Loucy (cell line): ENCODE data around the gene PROX2.

ENCODE experiments used
- H2AFZ ChIP-seq: fragments of 200-600 bp; sonication (generic); 2 replicates; pipeline ENCODE4 v1.6.0; 2016; ENCODE audit warnings: antibody characterized with exemption, mild to moderate bottlenecking, low read length, moderate library complexity
- H3F3A ChIP-seq: fragments of 200-600 bp; 2 replicates; pipeline ENCODE4 v1.6.0; 2016; ENCODE audit warnings: antibody characterized with exemption, low read depth, mild to moderate bottlenecking
- H3K27me3 ChIP-seq: fragments of 200-600 bp; sonication (generic); 2 replicates; pipeline ENCODE4 v1.6.1; 2014; ENCODE audit warnings: low read length, mild to moderate bottlenecking; ENCODE audit not compliant: insufficient read depth, poor library complexity, severe bottlenecking
- H3K36me3 ChIP-seq: fragments of 200-600 bp; sonication (generic); 2 replicates; pipeline ENCODE4 v1.6.1; 2016; ENCODE audit warnings: low read length; ENCODE audit not compliant: insufficient read depth
- H3K4me1 ChIP-seq: fragments of 200-600 bp; sonication (generic); 2 replicates; pipeline ENCODE4 v1.5.1; 2014; ENCODE audit warnings: low read length, mild to moderate bottlenecking; ENCODE audit not compliant: insufficient read depth, poor library complexity, severe bottlenecking
- H3K4me2 ChIP-seq: fragments of 200-600 bp; sonication (generic); 2 replicates; pipeline ENCODE4 v1.6.0; 2014; ENCODE audit warnings: antibody characterized with exemption, low read length, low read depth, mild to moderate bottlenecking; ENCODE audit not compliant: poor library complexity, severe bottlenecking
- H3K4me3 ChIP-seq: fragments of 200-600 bp; sonication (generic); 2 replicates; pipeline ENCODE4 v1.5.1; 2014; ENCODE audit warnings: low read length, mild to moderate bottlenecking, mixed read lengths; ENCODE audit not compliant: poor library complexity, severe bottlenecking
- H3K79me2 ChIP-seq: fragments of 200-600 bp; sonication (generic); 2 replicates; pipeline ENCODE4 v1.6.1; 2014; ENCODE audit warnings: low read length; ENCODE audit not compliant: insufficient read depth
- H3K9ac ChIP-seq: fragments of 200-600 bp; sonication (generic); 2 replicates; pipeline ENCODE4 v1.6.0; 2014; ENCODE audit warnings: mild to moderate bottlenecking, low read depth, low read length, moderate library complexity; ENCODE audit not compliant: poor library complexity, severe bottlenecking
- H3K9me2 ChIP-seq: fragments of 200-600 bp; sonication (generic); replicated peaks from 2 replicates; pipeline ENCODE4 v1.6.1; 2016; ENCODE audit warnings: low read depth, low read length, mixed read lengths
- H3K9me3 ChIP-seq: fragments of 200-600 bp; sonication (generic); 2 replicates; pipeline ENCODE4 v1.6.1; 2014; ENCODE audit warnings: mild to moderate bottlenecking, antibody characterized with exemption, low read length, low read depth; ENCODE audit not compliant: insufficient read depth
- H4K20me1 ChIP-seq: fragments of 200-600 bp; sonication (generic); 2 replicates; pipeline ENCODE4 v1.6.0; 2014; ENCODE audit warnings: antibody characterized with exemption, low read length, mild to moderate bottlenecking; ENCODE audit not compliant: insufficient read depth, poor library complexity, severe bottlenecking
- CTCF ChIP-seq: fragments of 200-600 bp; sonication (generic); conservative IDR thresholded peaks from 2 replicates; pipeline ENCODE4 v1.5.1; 2014; ENCODE audit warnings: mild to moderate bottlenecking, antibody characterized with exemption, low read length
- EZH2phosphoT487 ChIP-seq: fragments of 200-600 bp; IDR thresholded peaks from 2 replicates; pipeline ENCODE4 v1.6.1; 2018; ENCODE audit warnings: antibody characterized with exemption, mild to moderate bottlenecking, moderate library complexity, borderline replicate concordance

Gene PROX2

GRCh38 chr14:74904635-74905503 is 28.9 kb upstream of the PROX2 start:
- no peak overlapping the region for H2AFZ ChIP-seq
- no peaks in the 10 kb centered on the region for H3K4me1 ChIP-seq
- no peaks in the 10 kb centered on the region for H3K27me3 ChIP-seq
- no peaks in the 10 kb centered on the region for H3K79me2 ChIP-seq
- TF ChIP-seq EZH2phosphoT487 (no peak), CTCF (no peak)
- no peaks in the 10 kb centered on the region for H3K9me2 ChIP-seq
- H3K4me2 ChIP-seq, result no peak overlapping the region
- no peak overlapping the region for H3K9ac ChIP-seq
- H3K36me3 ChIP-seq, result peaks cover 55% of the 10 kb centered on the region
- H3K4me3 ChIP-seq, result no peak overlapping the region
- H3F3A ChIP-seq, result no peaks in the 10 kb centered on the region
- no peaks in the 10 kb centered on the region for H3K9me3 ChIP-seq
- H4K20me1 ChIP-seq, result no peaks in the 10 kb centered on the region

- H3K9me2 ChIP-seq, result no peaks in the 10 kb centered on the region
- H3K4me1 ChIP-seq, result no peaks in the 10 kb centered on the region
- H3K36me3 ChIP-seq, result peaks cover 73% of the 10 kb centered on the region
- H3K9me3 ChIP-seq, result no peaks in the 10 kb centered on the region
- no peak overlapping the region for H3K4me3 ChIP-seq
- no peaks in the 10 kb centered on the region for H3F3A ChIP-seq
- TF ChIP-seq CTCF (no peak), EZH2phosphoT487 (no peak)
- no peak overlapping the region for H3K9ac ChIP-seq
- H2AFZ ChIP-seq, result no peak overlapping the region
- no peaks in the 10 kb centered on the region for H3K79me2 ChIP-seq
- H3K27me3 ChIP-seq, result no peaks in the 10 kb centered on the region
- no peaks in the 10 kb centered on the region for H4K20me1 ChIP-seq
- H3K4me2 ChIP-seq, result no peak overlapping the region
These were observed 27.2 kb upstream of the PROX2 start for GRCh38 chr14:74902941-74903705.

- H4K20me1 ChIP-seq, result no peaks in the 10 kb centered on the region
- H3K27me3 ChIP-seq, result no peaks in the 10 kb centered on the region
- H3K9me2 ChIP-seq, result no peaks in the 10 kb centered on the region
- H3K79me2 ChIP-seq, result no peaks in the 10 kb centered on the region
- H3K4me2 ChIP-seq, result no peak overlapping the region
- H2AFZ ChIP-seq, result no peak overlapping the region
- H3F3A ChIP-seq, result no peaks in the 10 kb centered on the region
- no peak overlapping the region for H3K9ac ChIP-seq
- H3K9me3 ChIP-seq, result no peaks in the 10 kb centered on the region
- no peak overlapping the region for H3K4me3 ChIP-seq
- TF ChIP-seq EZH2phosphoT487, result no peak
- no peak for TF ChIP-seq CTCF
- peaks cover 94% of the 10 kb centered on the region for H3K36me3 ChIP-seq
- H3K4me1 ChIP-seq, result no peaks in the 10 kb centered on the region
These were observed 22.7 kb upstream of the PROX2 start for GRCh38 chr14:74898694-74899093.
